Lower leg skin (tissue), 3 donors: ENCODE measurements around the gene TMEM181.

Experiments used
- CTCF ChIP-seq, 3 donors: fragments of 450-650 bp; IDR thresholded peaks; one replicate each; pipeline ENCODE4 v1.5.1; 2016; ENCODE audit warnings: antibody characterized with exemption in 3 of 3, mild to moderate bottlenecking in 3 of 3, moderate library complexity in 2 of 3
- POLR2A ChIP-seq, 2 donors: fragments of 450-650 bp; IDR thresholded peaks; one replicate each; pipeline ENCODE4 v1.6.1; 2016 to 2017; ENCODE audit warnings: antibody characterized with exemption in 2 of 2, mild to moderate bottlenecking in 1 of 2, moderate library complexity in 1 of 2

- no peak for TF ChIP-seq CTCF (IDR thresholded peaks at IDR 0.05)
- no peak for TF ChIP-seq POLR2A (IDR thresholded peaks at IDR 0.05)
Observed at GRCh38 chr6:158662607-158662953, 102.7 kb downstream of the TMEM181 start.
